GM21619 (cell line): ENCODE measurements around the gene SEC31B.

Experiments used
- ATAC-seq: cut with Tn5 transposase; IDR thresholded peaks from one replicate; pipeline ENCODE4 v1.9.1; 2021; ENCODE audit not compliant: unreplicated experiment

SEC31B gene, protein sequence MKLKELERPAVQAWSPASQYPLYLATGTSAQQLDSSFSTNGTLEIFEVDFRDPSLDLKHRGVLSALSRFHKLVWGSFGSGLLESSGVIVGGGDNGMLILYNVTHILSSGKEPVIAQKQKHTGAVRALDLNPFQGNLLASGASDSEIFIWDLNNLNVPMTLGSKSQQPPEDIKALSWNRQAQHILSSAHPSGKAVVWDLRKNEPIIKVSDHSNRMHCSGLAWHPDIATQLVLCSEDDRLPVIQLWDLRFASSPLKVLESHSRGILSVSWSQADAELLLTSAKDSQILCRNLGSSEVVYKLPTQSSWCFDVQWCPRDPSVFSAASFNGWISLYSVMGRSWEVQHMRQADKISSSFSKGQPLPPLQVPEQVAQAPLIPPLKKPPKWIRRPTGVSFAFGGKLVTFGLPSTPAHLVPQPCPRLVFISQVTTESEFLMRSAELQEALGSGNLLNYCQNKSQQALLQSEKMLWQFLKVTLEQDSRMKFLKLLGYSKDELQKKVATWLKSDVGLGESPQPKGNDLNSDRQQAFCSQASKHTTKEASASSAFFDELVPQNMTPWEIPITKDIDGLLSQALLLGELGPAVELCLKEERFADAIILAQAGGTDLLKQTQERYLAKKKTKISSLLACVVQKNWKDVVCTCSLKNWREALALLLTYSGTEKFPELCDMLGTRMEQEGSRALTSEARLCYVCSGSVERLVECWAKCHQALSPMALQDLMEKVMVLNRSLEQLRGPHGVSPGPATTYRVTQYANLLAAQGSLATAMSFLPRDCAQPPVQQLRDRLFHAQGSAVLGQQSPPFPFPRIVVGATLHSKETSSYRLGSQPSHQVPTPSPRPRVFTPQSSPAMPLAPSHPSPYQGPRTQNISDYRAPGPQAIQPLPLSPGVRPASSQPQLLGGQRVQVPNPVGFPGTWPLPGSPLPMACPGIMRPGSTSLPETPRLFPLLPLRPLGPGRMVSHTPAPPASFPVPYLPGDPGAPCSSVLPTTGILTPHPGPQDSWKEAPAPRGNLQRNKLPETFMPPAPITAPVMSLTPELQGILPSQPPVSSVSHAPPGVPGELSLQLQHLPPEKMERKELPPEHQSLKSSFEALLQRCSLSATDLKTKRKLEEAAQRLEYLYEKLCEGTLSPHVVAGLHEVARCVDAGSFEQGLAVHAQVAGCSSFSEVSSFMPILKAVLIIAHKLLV

GRCh38 chr10:100519311-100520051 lies at the start of gene SEC31B:
SEC31B (minus strand) TSS chr10:100519861; CDS start chr10:100516952, 2,909 bp downstream.
- ATAC-seq: no peak

DNA sequence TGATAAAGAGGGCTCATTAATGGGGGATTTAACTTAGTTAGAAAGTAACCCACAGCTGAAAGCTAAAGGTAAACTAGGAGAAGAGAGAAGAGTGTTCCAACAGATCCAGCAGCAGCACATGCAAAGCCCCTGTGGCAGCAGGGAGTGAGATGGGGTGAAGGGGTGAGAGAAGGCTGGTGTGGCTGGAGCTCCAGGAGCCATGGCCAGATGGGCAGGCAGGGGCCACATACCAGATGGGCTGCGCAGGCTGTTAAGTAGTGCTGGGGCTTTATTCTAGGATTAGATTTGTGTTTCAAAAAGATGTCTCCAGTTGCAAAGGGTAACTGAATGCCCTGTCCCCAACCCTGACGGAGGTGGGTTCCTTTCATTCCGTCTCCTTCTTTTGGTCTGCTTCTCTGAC lies 49.3 kb upstream of the SEC31B start:
- no peak for ATAC-seq

- ATAC-seq: no peak
These were observed 48.2 kb upstream of the SEC31B start for GRCh38 chr10:100567826-100568225.

DNA sequence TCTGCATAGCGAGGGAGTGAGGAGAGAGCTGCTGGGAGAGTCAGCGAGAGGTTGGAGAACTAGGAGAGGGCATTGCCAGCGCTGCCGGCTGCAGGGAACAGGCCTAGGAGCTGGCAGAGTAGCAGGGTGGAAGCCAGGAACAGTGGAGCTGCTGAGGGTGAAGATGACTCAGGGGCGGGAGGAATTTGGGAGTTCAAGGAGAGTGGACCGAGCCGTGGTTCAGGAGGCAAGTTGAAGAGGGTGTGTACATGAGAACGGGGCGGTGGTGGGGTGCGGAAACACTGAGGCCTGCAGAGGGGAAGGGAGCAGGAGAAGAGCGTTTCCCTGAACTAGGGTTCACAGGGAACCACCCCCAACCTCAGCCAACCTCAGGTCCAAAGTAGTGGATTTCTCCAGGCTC lies 47.6 kb upstream of the SEC31B start:
- no peak for ATAC-seq

- ATAC-seq: no peak
These were observed 46.9 kb upstream of the SEC31B start for GRCh38 chr10:100566561-100566960.

DNA sequence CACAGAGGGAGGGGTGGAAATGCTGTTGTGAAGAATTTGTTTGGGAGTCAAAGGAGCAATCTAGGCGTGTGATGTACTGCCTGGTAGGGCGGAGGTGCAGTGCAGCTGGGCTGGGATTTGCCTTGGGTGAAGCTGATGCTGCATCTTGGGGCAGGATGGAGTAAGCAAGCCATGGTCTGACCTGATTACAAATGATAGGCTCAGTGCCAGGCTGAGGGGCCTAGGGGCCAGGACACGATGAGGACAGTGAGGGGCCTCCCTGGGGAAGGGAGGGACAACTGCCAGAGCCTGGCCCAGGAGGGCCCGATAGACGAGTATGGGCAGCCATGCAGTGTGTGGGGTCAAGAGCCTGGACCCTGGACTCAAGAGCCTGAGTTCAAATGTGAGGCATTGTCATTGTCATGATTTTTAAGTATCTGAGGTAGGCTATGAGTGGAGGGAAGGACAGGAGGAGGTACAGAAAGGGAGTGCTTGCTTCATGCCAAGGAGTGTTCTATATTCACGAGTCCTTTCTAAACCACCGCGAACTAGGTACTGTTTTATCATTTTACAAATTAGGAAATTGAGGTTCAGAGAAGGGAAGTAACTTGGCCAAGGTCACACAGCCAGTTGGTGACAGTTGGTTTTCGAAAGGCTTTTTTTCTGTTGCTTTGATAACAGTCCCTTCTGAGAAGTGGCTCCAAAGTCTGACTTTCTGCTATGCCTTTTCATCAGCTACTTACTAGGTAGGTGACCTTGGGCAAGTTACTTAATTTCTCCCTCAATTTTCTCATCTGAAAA lies 45.7 kb upstream of the SEC31B start:
- ATAC-seq: no peak

DNA sequence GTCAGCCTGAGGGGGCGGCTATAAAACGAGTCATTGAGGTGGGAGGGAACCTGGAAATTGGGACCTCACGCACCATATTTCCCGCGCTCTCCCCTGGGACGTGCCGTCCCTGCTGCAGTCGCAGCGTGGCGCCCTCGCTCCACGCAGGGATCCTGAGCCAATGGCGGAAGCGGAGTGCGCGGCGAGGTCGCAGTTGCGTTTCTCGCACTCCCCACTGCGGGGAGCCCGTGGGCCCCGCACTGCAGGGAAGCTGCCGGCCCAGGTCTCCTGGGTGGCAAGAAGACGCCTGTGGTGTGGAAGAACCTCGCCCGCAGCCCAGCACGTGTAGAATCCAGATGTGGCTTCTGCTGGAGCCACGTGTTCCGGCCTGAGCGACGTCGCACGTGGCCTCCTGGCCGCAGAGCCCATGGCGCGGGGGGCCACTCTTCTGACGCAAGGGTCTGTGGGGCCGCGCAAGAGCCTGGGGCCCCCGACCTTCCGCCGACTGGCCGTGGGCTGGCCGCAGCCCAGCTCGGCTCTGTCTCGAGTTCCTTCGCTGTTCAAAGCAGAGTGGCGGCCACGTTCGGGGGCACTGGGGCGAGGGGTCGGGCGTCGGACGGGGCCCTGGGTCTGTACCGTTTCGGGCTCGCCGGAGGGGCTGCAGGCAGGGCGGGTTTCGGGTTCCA lies 42.5 kb upstream of the SEC31B start:
- peak; percentile 71 for ATAC-seq

DNA sequence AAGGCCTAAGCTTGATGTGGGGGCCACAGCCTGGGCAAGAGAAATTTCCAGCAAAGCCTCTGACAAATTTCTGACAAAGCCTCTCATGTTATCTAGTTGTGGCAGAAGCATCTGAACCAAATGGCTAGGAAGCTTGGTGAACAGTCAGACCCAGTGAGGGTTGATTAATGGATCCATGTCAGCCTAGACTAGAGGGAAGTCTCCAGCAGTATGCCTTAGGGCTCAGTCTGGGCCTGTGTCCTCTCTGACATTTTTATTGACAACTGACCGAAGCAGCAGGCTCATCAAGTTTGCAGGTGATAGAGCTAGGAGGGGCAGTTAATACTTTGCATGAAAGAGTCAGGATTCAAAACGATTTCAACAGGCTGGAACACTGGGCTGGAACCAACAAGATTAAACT lies 41.3 kb upstream of the SEC31B start:
- ATAC-seq: no peak

DNA sequence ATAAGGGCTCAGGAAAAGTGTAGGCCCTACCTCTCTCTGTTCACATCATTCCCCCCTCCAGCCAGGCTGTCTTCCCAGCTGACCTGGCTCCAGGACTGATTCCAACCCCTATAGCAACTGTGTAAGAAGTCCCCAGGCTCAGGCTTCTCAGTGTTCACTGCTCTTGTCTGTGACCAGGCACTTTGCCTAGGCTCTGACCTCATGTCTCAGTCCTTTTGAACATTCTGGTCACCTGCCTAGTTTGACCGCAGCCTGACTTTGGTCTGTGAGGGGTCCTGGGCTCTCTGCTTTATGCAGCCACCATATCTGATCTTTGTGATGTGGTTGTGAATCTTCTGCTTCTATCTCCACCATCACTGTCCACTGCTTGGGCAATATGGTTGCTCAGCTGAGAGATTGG lies 40.6 kb upstream of the SEC31B start:
- no peak for ATAC-seq

DNA sequence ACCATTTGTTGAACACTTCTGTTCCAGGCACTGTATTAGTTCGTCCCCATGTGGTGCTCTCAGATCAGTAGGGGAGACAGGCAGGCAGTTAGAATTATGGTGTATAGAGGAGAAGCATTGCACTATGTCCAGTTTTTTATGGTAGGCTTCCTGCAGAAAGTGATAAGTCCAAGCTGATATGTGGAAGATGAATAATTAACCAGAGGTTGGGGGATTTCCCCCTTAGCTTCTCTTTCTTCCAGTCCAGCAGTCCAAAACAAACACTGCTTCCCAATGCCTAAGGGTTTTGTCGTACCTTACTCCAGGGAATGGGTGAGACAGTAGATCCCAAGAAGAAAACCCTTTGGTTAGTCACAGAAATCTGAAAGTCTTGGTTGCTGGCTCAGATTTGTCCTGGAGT lies 35.2 kb upstream of the SEC31B start:
- no peak for ATAC-seq

GRCh38 chr10:100553929-100554328 lies 34.3 kb upstream of the SEC31B start:
- ATAC-seq: no peak

DNA sequence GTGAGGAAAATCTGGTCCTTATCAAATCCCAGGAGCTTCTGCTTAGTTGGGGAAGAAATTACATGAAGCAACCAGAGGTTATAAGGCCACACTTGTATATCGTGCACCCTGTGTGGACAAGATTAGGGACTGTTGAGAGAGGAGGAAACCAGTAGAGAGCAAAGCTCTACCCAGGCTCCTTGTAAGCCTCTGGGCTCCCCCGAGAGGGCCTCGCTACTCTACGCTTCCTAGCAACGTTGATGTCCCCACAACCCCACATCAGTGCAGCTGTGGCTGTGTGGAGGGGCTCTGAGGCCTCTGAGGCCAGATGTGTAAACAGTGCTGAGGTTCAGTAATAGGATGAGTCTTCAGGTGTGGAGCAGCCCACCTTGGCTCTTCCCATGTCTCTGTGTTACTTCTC lies 32.1 kb upstream of the SEC31B start:
- no peak for ATAC-seq

- ATAC-seq: no peak
These were observed 31.5 kb upstream of the SEC31B start for GRCh38 chr10:100551196-100551595.

GRCh38 chr10:100544950-100545349 lies 25.3 kb upstream of the SEC31B start:
- ATAC-seq: no peak

DNA sequence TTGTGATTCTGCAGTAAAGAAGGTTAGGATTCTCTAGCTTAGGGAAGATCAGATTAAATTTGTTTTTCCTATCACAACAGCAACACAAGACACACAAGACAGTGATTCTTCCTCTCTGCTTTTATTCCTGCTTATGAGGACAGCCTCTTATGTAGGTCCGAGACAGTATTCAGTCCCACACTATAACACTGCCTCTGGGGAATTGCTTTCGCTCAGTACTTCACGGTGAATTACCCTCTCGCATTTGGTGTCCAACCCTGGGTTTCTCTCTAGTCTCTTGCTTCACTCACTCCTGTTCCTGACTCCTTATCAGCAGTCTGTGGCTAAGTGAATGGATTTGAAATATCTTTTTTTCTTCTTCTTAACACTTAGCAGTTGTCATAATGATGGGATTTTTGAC lies 17.8 kb upstream of the SEC31B start:
- no peak for ATAC-seq

DNA sequence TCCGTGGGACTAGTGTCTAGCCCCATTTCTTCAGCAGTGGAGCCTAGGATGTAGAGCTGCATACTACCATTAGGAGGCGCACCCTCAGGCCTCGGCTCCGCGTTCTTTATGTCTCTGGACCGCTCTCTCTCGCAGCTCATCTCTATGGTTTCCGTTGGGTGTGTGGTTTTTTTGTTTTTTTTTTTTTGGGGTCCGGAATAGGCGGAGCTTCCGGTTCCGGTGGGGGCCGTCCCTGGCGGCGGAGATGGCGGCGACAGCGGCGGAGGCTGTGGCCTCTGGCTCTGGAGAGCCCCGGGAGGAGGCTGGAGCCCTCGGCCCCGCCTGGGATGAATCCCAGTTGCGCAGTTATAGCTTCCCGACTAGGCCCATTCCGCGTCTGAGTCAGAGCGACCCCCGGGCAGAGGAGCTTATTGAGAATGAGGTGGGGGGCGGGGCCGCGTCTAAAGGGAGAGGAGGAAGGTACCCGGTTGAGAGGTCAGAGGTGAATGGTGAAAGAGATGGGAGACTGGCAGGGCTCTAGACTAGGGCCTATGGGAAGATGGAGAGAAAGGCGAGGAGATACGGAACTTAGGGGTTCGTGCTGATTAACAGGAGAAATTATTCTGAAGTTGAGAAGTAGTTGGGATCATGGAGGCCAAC lies 16.2 kb upstream of the SEC31B start, which contains the start of gene HIF1AN:
Gene HIF1AN (plus strand): TSS at position 229 of the 639 bp plus-strand sequence. CDS start 16 bp downstream, at position 245.
- peak; percentile 92 for ATAC-seq

GRCh38 chr10:100535338-100535714 lies 15.7 kb upstream of the SEC31B start:
- ATAC-seq: no peak

- ATAC-seq: no peak
These were observed 15.1 kb upstream of the SEC31B start for GRCh38 chr10:100534726-100535125.

DNA sequence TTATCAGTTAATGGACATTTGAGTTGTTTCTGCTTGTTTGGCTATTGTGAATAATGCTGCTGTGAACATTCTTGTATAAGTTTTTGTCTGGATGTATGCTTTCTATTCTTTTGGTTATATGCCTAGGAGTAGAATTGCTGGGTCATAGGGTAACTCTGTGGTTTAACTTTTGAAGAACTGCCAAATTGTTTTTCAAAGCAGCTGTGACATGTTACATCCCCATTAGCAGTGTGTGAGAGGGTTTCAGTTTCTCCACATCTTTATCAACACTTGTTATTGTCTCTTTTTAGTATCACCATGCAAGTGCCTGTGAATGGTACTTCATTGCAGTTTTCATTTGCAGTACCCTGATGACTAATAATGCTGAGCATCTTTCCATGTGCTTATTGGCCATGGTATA lies 12.1 kb upstream of the SEC31B start:
- no peak for ATAC-seq
